Activated T-helper 2 cell treated with anti-CD3 and anti-CD28 coated beads, Interferon-gamma antibody, Interleukin-2, Interleukin-4, amounts not matched to agents 10 μg/mL and 5 μg/mL and 100 μg/mL, durations not matched to agents 14 hours and 24 hours and 36 hours (primary cell): ENCODE data around the gene TSC22D2. TPM values are rescaled to one million over a fixed set of nuclear protein-coding genes. Genes with fewer than 3 reads are reported as not detected.

Source experiments
- DNase-seq: peaks from one replicate; pipeline ENCODE4 v3.0.0; 2021; ENCODE audit warnings: low spot score
- H3K27ac Mint-ChIP-seq: one replicate; pipeline ENCODE4 v1.8.0; 2021; ENCODE audit warnings: mixed read lengths
- H3K27me3 Mint-ChIP-seq: one replicate; pipeline ENCODE4 v1.8.0; 2021; ENCODE audit warnings: low read depth, mixed read lengths
- H3K36me3 Mint-ChIP-seq: one replicate; pipeline ENCODE4 v1.8.0; 2021; ENCODE audit warnings: low read depth, mixed read lengths
- H3K4me1 Mint-ChIP-seq: one replicate; pipeline ENCODE4 v1.8.0; 2021; ENCODE audit warnings: low read depth, mixed read lengths
- H3K4me3 Mint-ChIP-seq: one replicate; pipeline ENCODE4 v1.8.0; 2021; ENCODE audit warnings: low read depth, mild to moderate bottlenecking, moderate library complexity, mixed read lengths
- H3K9me3 Mint-ChIP-seq: one replicate; pipeline ENCODE4 v1.8.0; 2021; ENCODE audit warnings: mixed read lengths
- intact Hi-C: fragments of 100-400 bp; cut with micrococcal nuclease; formaldehyde crosslinking; loops from one replicate; pipeline ENCODE4 v1.15.1; 2023
- total RNA-seq: library from RNA; stranded (reverse); gene quantifications from 2 replicates; pipeline ENCODE4 v1.2.3, GENCODE V29; 2022

The TSC22D2 gene
- total RNA-seq, 1 donor from 2014 or later, result 21.3 TPM

DNA sequence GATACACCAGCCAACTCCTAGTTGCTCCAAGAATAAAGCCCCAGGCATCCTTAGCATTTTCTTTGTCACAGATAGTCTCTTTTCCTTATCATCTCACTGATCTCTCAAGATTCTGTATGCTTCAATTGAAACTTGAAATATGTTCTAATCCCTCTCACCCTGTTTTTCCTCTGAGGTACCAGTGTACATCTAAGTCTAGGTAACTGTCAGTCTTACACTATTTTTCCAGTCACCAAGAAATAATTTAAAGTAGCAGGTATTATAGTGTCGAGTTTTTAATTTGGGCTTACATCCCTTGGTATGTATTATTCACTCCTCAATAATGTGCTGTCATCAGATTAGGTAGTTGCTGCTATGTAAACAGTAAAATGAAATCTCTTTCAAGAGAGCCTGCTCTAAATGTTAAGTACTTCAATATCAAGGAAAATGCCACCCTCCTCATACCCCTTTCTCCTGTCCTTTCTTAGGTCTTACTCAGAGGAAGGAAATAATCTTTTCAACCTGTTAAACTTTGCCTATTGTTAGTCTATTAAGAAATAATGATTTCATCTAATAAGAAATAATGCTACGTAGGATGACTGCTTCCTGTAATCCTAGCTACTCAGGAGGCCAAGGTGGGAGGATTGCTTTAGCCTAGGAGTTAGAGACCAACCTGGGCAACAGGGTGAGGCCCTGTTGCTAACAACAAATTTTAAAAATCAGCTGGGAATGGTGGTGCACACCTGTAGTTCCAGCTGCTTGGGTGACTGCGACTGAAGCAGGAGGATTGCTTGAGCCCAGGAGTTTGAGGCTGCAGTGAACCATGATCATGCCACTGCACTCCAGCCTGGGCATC lies 39.8 kb downstream of the TSC22D2 start:
- no peak overlapping the region for H3K4me3 Mint-ChIP-seq
- H3K27ac Mint-ChIP-seq, result no peak overlapping the region
- intact Hi-C loops, result loop anchor here (5.0 kb wide), 1 partner anchor 36 kb away; no protein-coding TSS in a partner anchor
- H3K9me3 Mint-ChIP-seq, result no peaks in the 10 kb centered on the region
- peaks cover 21% of the 10 kb centered on the region for H3K4me1 Mint-ChIP-seq
- no peak for DNase-seq
- H3K36me3 Mint-ChIP-seq, result peaks cover 15% of the 10 kb centered on the region
- H3K27me3 Mint-ChIP-seq, result no peaks in the 10 kb centered on the region

DNA sequence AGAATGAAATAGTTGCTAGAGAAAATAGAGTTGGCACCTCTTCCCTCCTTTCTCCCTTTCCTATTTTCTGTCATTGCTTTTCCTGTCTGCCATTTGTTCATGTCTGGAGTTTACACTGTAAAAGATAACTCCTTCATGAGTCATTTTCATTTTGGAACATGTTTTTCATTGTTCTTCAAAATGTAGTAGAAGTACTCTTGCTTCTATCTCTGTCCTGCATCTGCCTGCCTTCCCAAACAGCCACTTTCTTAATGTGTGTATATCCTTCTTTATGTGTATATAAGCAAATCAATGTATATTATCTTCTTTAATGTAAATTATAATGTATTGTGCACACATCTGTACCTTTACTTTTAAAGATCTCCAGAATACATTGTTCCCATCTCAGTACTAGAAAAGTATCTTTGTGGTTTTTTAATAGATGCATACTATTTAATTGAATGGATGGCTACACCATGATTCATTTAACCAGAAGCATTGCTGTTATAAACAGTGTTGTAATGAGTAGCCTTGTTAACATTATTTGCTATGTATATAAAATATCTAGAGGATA lies 41.1 kb downstream of the TSC22D2 start:
- Mint-ChIP-seq H3K36me3 (peaks cover 4% of the 10 kb centered on the region), H3K4me1 (peaks cover 21% of the 10 kb centered on the region), H3K27ac (no peak overlapping the region), H3K9me3 (no peaks in the 10 kb centered on the region), H3K27me3 (no peaks in the 10 kb centered on the region), H3K4me3 (no peak overlapping the region)
- no peak for DNase-seq
- intact Hi-C loops, result loop anchor here (5.0 kb wide), 1 partner anchor 37 kb away; no protein-coding TSS in a partner anchor

- H3K36me3 Mint-ChIP-seq, result peaks cover 5% of the 10 kb centered on the region
- intact Hi-C loops, result no loop called here
- peaks cover 21% of the 10 kb centered on the region for H3K4me1 Mint-ChIP-seq
- no peaks in the 10 kb centered on the region for H3K9me3 Mint-ChIP-seq
- H3K4me3 Mint-ChIP-seq, result no peak overlapping the region
- no peak overlapping the region for H3K27ac Mint-ChIP-seq
- DNase-seq, result no peak
- H3K27me3 Mint-ChIP-seq, result no peaks in the 10 kb centered on the region
Measured at GRCh38 chr3:150450916-150451315, 42.8 kb downstream of the TSC22D2 start.

- intact Hi-C loops, result no loop called here
- Mint-ChIP-seq H3K4me3 (no peak overlapping the region), H3K36me3 (peaks cover 2% of the 10 kb centered on the region), H3K27me3 (no peaks in the 10 kb centered on the region), H3K4me1 (peaks cover 20% of the 10 kb centered on the region), H3K27ac (no peak overlapping the region), H3K9me3 (no peaks in the 10 kb centered on the region)
- no peak for DNase-seq
Measured at GRCh38 chr3:150451329-150452048, 43.4 kb downstream of the TSC22D2 start.

DNA sequence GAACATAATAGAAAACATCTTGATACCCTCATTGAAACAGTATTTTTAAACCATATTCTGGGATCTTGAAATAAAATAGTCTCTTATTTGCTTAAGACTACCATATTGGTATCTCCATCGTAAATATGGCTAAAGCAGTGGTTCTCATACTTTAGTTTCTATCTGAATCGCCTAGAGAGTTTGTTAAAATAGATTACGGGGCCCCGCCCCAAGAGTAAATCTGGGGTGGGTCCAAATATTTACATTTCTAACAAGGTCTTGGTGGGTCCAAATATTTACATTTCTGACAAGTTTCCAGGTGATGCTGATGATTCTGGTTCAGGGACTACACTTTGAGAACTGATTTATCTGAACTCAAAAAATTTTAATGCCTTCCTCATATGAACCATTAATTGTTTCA lies 45.3 kb downstream of the TSC22D2 start:
- Mint-ChIP-seq H3K4me3 (no peak overlapping the region), H3K36me3 (peaks cover 10% of the 10 kb centered on the region), H3K27ac (no peak overlapping the region), H3K4me1 (peaks cover 12% of the 10 kb centered on the region), H3K27me3 (no peaks in the 10 kb centered on the region), H3K9me3 (no peaks in the 10 kb centered on the region)
- no peak for DNase-seq
- intact Hi-C loops, result no loop called here

GRCh38 chr3:150454085-150454484 lies 46.0 kb downstream of the TSC22D2 start:
- H3K4me1 Mint-ChIP-seq, result peaks cover 11% of the 10 kb centered on the region
- DNase-seq, result no peak
- intact Hi-C loops, result no loop called here

GRCh38 chr3:150454622-150455021 lies 46.5 kb downstream of the TSC22D2 start:
- H3K4me3 Mint-ChIP-seq, result no peak overlapping the region
- H3K27me3 Mint-ChIP-seq, result no peaks in the 10 kb centered on the region
- H3K36me3 Mint-ChIP-seq, result peaks cover 20% of the 10 kb centered on the region
- no peaks in the 10 kb centered on the region for H3K9me3 Mint-ChIP-seq
- intact Hi-C loops, result no loop called here
- no peak overlapping the region for H3K27ac Mint-ChIP-seq
- DNase-seq, result no peak
- peaks cover 7% of the 10 kb centered on the region for H3K4me1 Mint-ChIP-seq

More at GRCh38 chr3:150454085-150454484, 46.0 kb downstream of the TSC22D2 start:
- H3K4me3 Mint-ChIP-seq, result no peak overlapping the region
- no peak overlapping the region for H3K27ac Mint-ChIP-seq
- H3K27me3 Mint-ChIP-seq, result no peaks in the 10 kb centered on the region
- no peaks in the 10 kb centered on the region for H3K9me3 Mint-ChIP-seq
- H3K36me3 Mint-ChIP-seq, result peaks cover 15% of the 10 kb centered on the region

GRCh38 chr3:150455341-150455740 lies 47.2 kb downstream of the TSC22D2 start:
- H3K9me3 Mint-ChIP-seq, result no peaks in the 10 kb centered on the region
- intact Hi-C loops, result no loop called here
- peaks cover 7% of the 10 kb centered on the region for H3K4me1 Mint-ChIP-seq
- no peak for DNase-seq
- no peak overlapping the region for H3K4me3 Mint-ChIP-seq
- H3K36me3 Mint-ChIP-seq, result peaks cover 21% of the 10 kb centered on the region
- H3K27me3 Mint-ChIP-seq, result no peaks in the 10 kb centered on the region
- H3K27ac Mint-ChIP-seq, result no peak overlapping the region

GRCh38 chr3:150458001-150458400 lies 49.9 kb downstream of the TSC22D2 start:
- intact Hi-C loops, result no loop called here
- Mint-ChIP-seq H3K4me3 (no peak overlapping the region), H3K27me3 (no peaks in the 10 kb centered on the region), H3K27ac (no peak overlapping the region), H3K9me3 (no peaks in the 10 kb centered on the region), H3K36me3 (peaks cover 21% of the 10 kb centered on the region), H3K4me1 (no peaks in the 10 kb centered on the region)
- DNase-seq, result no peak

DNA sequence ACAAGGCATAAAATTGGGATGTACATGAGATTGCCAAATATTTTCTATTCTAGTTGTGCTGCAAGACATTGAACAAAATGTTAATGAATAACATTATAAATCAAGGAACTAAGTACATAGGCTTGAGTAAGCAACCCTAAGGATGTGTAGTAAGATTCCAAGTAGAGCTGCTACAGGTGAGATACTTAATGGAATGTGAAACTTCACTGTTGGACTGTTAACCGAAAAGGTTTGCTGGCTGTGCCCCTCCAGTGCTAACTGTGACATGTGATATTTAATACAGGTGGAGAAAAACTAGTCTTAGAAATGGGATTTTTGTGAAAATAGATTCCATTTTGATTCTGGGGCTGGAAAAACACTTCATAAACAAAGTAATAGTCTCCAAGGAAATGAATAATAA lies 52.4 kb downstream of the TSC22D2 start:
- Mint-ChIP-seq H3K4me3 (no peak overlapping the region), H3K36me3 (peaks cover 19% of the 10 kb centered on the region), H3K27me3 (no peaks in the 10 kb centered on the region), H3K27ac (no peak overlapping the region), H3K4me1 (no peaks in the 10 kb centered on the region), H3K9me3 (no peaks in the 10 kb centered on the region)
- no peak for DNase-seq
- intact Hi-C loops, result no loop called here

GRCh38 chr3:150461399-150461798 lies 53.3 kb downstream of the TSC22D2 start:
- H3K4me1 Mint-ChIP-seq, result no peaks in the 10 kb centered on the region
- no peak overlapping the region for H3K27ac Mint-ChIP-seq
- H3K36me3 Mint-ChIP-seq, result peaks cover 19% of the 10 kb centered on the region
- no peak overlapping the region for H3K4me3 Mint-ChIP-seq
- intact Hi-C loops, result no loop called here
- H3K9me3 Mint-ChIP-seq, result no peaks in the 10 kb centered on the region
- H3K27me3 Mint-ChIP-seq, result no peaks in the 10 kb centered on the region
- DNase-seq, result no peak

DNA sequence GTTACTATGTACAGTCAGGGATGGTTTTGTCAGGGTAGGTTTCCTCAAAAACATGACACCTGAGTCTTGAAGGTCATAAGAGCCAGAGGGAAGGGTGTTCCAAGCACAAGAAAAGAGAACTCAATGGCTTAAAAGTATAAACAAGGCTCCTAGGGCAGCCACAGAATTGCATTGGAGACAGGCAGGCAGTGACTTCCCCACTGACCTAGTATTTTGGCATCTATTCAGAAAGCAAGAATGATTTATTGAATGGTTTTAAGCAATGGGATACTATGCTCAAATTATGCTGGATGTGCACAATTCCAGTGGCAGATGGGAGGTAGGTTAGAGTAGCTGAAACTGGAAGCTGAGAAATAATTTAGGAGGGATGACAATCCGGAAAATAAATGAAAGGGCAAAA lies 54.0 kb downstream of the TSC22D2 start:
- Mint-ChIP-seq H3K9me3 (no peaks in the 10 kb centered on the region), H3K4me3 (no peak overlapping the region), H3K36me3 (peaks cover 18% of the 10 kb centered on the region), H3K27ac (no peak overlapping the region), H3K27me3 (peaks cover under 1% of the 10 kb centered on the region), H3K4me1 (no peaks in the 10 kb centered on the region)
- intact Hi-C loops, result no loop called here
- DNase-seq, result no peak

GRCh38 chr3:150464684-150465083 lies 56.6 kb downstream of the TSC22D2 start:
- Mint-ChIP-seq H3K36me3 (no peaks in the 10 kb centered on the region), H3K27me3 (peaks cover 3% of the 10 kb centered on the region), H3K4me3 (no peak overlapping the region), H3K9me3 (no peaks in the 10 kb centered on the region), H3K27ac (no peak overlapping the region), H3K4me1 (no peaks in the 10 kb centered on the region)
- no peak for DNase-seq
- intact Hi-C loops, result no loop called here
